GM12874 (cell line): ENCODE results near the gene MED15.

Experiments used
- CTCF ChIP-seq: IDR thresholded peaks from 2 replicates; pipeline ENCODE4 v1.5.1; 2011; ENCODE audit warnings: low read depth, mild to moderate bottlenecking, control low read depth, low read length, moderate library complexity; ENCODE audit not compliant: insufficient read depth

MED15 gene

GRCh38 chr22:20554824-20555223 is 47.4 kb downstream of the MED15 start:
- no peak for TF ChIP-seq CTCF

- TF ChIP-seq CTCF, result no peak
Observed at GRCh38 chr22:20558534-20558933, 51.1 kb downstream of the MED15 start.

- no peak for TF ChIP-seq CTCF
Observed at GRCh38 chr22:20559174-20559760, 51.9 kb downstream of the MED15 start.

- no peak for TF ChIP-seq CTCF
Observed at GRCh38 chr22:20560716-20561115, 53.3 kb downstream of the MED15 start.

GRCh38 chr22:20561882-20562281 is 54.5 kb downstream of the MED15 start:
- no peak for TF ChIP-seq CTCF

- no peak for TF ChIP-seq CTCF
Observed at GRCh38 chr22:20562607-20563465, 55.4 kb downstream of the MED15 start.

GRCh38 chr22:20563466-20563906 is 56.1 kb downstream of the MED15 start:
- TF ChIP-seq CTCF, result no peak
